GM18867 (cell line): ENCODE data around the gene TRAF7.
"Not testable (repeated sequence)": the region's sequence is repeated elsewhere in the genome, so short reads cannot be mapped to it uniquely, and the experiment has no call there.

Experiments used
- ATAC-seq: cut with Tn5 transposase; IDR thresholded peaks from one replicate; pipeline ENCODE4 v1.9.1; 2021; ENCODE audit warnings: mild to moderate bottlenecking, moderate library complexity; ENCODE audit not compliant: unreplicated experiment

TRAF7 gene

DNA sequence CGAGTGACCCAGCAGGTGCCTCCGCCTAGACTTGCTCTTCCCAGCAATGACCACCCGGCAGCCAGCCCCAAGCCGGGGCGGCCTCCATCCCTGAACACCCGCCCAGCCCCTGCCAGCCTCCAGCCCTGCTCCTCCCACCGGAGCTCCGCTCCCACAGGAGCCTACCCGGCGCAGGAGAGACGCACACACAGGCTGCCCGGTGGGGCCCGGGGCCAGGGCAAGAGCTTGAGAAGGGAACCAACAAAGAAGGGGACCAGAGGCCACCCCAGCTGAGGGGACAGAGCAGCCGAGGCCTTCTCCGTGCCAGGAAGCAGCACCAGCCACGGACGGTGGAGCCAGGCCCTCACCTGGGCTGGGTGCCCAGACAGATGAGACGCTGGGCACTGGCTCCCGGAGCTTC lies 33.7 kb upstream of the TRAF7 start:
- no peak for ATAC-seq

- no peak for ATAC-seq
Observed at GRCh38 chr16:2122429-2122828, 33.2 kb upstream of the TRAF7 start.

DNA sequence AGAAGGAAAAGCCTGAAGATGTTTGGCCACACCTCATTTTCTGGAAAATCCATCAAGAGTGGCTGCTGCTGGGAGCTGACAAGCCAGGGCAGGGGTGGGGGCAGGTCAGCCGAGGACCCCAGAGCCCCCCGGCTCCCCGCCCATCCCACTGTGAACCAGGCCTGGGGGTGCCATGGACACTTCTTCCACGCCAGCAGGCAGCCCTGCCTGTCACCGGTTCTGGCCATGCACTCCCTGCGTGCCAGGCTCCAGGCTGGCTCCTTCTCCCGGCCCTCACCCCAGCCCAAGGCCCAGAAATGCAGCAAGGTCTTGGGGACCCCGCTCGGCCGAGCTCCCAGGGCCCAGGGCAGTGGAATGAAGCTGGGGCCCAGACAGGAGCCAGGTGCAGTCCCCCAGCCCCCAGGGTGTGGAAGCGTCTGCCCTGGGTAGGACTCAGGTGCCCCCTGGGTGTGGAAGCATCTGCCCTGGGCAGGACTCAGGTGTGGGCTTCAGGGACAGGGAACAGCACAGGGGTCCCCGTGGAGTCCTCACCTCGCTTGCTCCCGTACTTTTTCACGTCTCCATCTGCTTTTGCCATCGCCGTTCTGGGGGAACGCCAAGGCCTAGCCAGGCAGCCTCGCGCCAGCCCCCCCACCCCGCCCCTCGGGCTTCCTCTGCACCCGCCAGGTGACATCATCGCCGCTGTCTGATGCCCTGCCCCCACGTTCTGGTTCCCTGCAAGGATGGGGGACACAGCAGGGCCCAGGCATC lies 32.5 kb upstream of the TRAF7 start:
- ATAC-seq: not testable (repeated sequence)

DNA sequence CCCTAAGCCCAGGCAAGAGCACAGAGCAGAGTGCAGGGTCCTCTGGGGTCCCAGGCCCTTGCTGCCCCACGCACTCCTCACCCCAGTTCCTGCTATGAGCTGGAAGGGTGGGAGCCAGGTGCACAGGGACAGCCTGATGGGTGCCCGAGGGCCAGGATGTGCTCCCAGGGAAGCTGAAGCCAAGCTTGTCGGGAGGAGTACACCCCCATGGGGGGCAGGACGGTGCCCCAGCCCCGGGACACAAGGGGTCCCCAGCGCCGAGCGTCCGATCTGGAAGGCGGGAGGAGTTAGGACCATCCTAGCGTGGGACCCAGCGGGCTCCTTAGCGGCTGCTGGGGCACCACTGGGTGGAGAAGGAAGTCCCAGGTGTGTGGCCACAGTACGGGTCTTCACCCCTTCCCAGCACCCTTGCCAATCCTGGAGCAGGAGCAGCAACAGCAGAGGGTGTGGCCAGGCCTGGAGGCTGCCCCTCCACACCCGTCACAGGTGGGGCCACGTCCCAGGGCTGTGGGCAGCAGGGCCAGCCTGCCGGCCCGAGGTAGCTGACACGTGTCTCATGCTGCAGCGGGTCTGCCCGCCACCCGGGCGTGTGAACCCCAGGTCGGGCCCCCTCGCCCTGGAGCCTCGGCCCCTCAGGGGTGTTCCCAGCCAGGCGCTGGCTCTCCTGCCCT lies 31.7 kb upstream of the TRAF7 start:
- ATAC-seq: not testable (repeated sequence)

DNA sequence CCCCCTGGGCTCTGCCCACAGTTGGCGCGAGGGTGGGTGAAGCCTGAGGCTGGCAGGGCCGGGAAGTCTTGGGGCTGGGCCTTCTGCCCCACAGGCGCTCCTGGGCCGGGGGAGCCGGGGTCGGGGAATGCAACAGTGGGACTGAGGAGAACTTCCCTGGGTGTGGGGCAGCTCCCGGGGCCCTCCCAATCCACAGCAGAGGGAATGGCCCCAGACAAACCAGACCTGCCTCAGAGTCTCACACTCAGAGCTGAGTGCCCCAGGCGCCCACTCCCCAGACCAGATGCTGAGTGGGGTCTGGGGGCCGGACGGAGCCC lies 31.2 kb upstream of the TRAF7 start:
- not testable (repeated sequence) for ATAC-seq

- ATAC-seq: not testable (repeated sequence)
Observed at GRCh38 chr16:2124694-2125444, 30.7 kb upstream of the TRAF7 start.

DNA sequence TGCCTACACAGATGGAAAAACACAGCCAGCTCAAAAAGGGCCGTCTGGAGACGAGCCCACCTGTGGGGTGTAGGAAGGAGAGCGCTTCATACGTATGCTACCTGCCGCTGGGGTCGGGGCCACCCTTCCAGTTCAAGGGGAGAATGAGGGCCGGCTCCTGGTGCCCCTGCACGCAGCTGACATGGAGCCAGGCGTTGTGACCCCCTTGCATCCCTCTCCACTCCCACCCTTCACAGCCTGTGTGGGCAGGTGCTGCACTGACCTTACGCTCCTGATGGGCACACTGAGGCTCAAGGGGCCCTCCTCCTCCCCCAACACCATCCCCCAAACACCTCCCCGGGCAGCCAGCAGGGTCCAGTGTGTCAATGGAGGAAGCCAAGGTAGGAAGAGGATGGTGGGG lies 30.0 kb upstream of the TRAF7 start:
- not testable (repeated sequence) for ATAC-seq

GRCh38 chr16:2126161-2126743 lies 29.3 kb upstream of the TRAF7 start:
- ATAC-seq: not testable (repeated sequence)

- not testable (repeated sequence) for ATAC-seq
Observed at GRCh38 chr16:2126928-2127556, 28.5 kb upstream of the TRAF7 start.

- not testable (repeated sequence) for ATAC-seq
Observed at GRCh38 chr16:2127630-2128280, 27.8 kb upstream of the TRAF7 start.

DNA sequence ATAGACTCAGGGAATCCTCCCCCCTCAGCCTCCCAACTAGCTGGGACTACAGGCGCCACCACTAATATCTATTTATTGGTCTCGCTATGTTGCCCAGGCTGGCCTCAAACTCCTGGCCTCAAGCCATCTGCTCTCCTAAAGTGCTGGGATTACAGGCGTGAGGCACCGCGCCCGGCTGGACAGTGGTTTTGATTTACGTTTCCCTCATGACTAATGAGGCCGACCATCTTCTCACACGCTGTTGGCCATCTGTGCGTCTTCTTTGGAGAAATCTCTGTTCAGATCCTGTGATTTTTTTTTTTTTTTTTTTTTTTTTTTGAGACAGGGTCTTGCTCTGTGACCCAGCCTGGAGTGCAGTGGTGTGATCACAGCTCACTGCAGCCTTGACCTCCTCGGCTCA lies 26.3 kb upstream of the TRAF7 start:
- not testable (repeated sequence) for ATAC-seq

DNA sequence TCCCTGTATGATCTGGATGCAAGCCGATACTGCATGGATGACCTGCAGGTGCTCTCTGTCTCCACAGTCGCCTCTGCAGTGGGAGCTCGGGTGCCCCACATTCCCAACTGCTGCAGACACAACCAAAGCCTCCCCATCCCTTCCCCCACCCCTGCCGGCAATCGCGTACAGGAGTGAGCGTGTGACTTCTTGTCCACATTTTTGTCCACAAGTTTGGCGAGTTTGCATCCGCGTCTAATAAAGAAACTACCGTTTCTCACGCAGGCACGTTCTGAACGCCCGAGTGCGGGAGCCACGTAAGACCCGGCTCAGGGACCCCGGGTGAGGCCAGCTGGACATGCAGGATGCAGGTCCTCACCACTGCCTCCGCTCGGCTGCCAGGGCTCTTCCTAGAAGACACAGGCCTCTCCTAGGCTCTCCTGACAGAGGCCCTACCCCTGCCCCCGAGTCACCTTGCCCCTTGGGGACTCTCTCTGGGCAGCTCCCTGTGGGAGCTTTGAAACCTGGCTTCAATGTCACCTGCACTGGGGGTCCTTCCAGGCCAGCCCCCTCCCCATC lies 25.6 kb upstream of the TRAF7 start:
- not testable (repeated sequence) for ATAC-seq

GRCh38 chr16:2133797-2134196 lies 21.8 kb upstream of the TRAF7 start:
- ATAC-seq: not testable (repeated sequence)

GRCh38 chr16:2135071-2135470 lies 20.5 kb upstream of the TRAF7 start:
- not testable (repeated sequence) for ATAC-seq

DNA sequence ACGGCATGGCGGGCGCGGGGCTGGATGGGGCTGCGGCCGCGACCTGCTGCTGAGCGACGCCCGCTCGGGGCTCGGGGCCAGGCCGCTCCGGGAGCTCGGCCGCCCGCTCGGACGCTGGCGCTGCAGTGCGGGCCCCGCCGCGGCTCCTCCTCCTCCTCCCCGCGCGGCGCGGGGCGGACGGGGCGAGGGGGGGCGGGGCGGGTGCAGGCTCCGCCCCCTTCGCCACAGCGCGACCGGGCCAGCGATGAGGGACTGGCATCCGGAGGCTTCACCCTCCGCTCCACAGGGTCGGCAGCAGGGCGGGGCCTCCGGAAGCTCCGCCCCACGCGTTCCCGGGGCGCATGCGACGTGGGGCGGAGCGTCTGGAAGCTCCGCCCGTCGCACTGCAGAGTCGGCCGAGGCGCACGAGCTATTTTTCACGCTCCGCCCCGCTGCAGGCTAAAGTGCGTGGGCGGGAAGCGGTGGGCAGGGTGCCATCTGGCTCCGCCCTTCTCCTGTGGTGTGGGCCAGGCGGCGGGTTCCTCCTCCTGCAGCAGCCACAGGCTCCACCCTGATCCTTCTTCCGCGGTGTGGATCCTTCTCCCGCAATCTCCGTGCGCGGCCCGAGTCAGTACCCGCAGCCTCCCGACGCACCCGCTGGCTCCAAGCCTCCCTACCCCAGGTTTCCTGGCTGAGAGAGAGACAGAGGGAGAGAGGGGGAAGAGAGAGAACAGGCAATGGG lies 19.7 kb upstream of the TRAF7 start, which contains the start of gene PKD1:
TSS of gene PKD1 (minus strand) at position 129 of the 721 bp plus-strand sequence. CDS start 209 bp downstream, outside the sequence.
- ATAC-seq: not testable (repeated sequence)

- no peak for ATAC-seq
Observed at GRCh38 chr16:2142942-2143877, 12.4 kb upstream of the TRAF7 start.

GRCh38 chr16:2143878-2144485 lies 11.6 kb upstream of the TRAF7 start:
- no peak for ATAC-seq

DNA sequence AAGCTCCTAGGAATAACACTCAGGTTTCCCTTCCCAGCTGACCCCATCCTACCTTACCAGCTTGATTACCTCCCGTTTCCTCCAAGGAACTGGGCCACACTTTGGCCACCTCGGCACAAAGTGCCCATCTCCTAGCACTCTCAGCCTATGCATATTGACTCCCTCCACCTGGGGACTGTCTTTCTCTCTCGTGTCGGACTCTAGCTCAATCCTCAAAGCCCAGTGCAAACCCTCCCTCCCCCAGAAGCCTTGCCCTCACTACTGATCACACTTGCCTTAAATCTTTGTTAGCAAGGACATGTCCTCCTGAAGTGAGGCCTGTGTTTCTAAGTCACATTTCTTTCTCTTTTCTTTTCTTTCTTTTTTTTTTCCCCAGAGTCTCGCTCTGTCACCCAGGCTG lies 9.7 kb upstream of the TRAF7 start:
- ATAC-seq: no peak
